K562 treated with DMSO at 1 percent for 4 hours (cell line): Measurements from ENCODE around the gene METTL6. TPM values are rescaled to one million over a fixed set of nuclear protein-coding genes. Genes with fewer than 3 reads are reported as not detected.

Source experiments
- total RNA-seq: library from RNA; unstranded; fragments of 300-600 nt; gene quantifications from 2 replicates; pipeline ENCODE4 v1.2.3, GENCODE V29; 2022; ENCODE audit not compliant: insufficient read depth

METTL6 gene
- 10.3 and 22.8 TPM in 2 replicates for total RNA-seq

DNA sequence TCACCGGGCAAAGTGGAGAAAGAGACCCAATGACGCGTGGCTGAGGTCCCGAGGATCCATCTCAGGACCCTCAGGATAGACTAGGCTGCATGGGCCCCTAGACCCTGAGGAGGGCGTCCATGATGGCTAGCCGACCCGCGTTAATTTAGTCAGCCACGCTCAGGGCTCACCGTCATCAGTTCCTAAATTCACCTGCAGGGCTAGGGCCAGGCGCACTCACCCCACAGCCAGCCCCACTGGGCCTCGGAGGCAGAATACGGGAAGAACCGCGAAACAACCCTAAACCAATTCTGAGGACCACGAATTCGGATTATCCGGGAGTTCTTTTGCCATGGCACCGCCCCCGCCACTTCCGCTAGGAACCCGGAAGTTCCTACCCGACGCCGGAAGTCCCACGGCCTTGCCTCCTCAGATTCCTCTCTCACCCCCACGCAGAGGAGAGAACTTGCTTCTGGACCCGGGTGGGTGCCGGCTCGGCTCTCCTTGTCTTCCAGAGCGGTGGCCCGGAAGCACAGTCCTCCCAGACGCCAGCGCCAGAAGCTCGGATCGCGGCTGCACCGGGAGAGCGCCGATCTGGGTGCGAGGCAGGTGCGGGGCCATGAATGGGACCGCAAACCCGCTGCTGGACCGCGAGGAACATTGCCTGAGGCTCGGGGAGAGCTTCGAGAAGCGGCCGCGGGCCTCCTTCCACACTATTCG, at the start of gene METTL6, which contains the start of gene EAF1:
Gene METTL6, minus strand, starts transcription at position 363 of the 699 bp plus-strand sequence. CDS start 1,033 bp downstream, outside the sequence.
Gene EAF1, plus strand, starts transcription at position 417 of the 699 bp plus-strand sequence. Its CDS starts 182 bp downstream, at position 599.

Other genes starting within 250 kb of the METTL6 start
- gene CAPN7, start 221.3 kb downstream of the METTL6 start, total RNA-seq, result 21.8 and 28.2 TPM in 2 replicates
- gene SH3BP5, start 95.0 kb downstream of the METTL6 start, total RNA-seq, result 16.1 and 17.9 TPM in 2 replicates
- 15.2 and 15.9 TPM in 2 replicates for gene EAF1, start 54 bp upstream of the METTL6 start, total RNA-seq
- 0.30 TPM in 1 of 2 replicates, not detected in the other for gene COLQ, start 94.2 kb upstream of the METTL6 start, total RNA-seq
- gene HACL1, start 174.0 kb upstream of the METTL6 start, total RNA-seq, result 43.2 and 52.5 TPM in 2 replicates
- 10.2 and 12.5 TPM in 2 replicates for gene BTD, start 174.2 kb upstream of the METTL6 start, total RNA-seq